Large intestine (tissue), 3 donors: ENCODE measurements around the gene CIROP. TPM values are rescaled to one million over a fixed set of nuclear protein-coding genes. Genes with fewer than 3 reads are reported as not detected.
A peak's percentile ranks its signal among the peaks of the same experiment; 100 is the strongest.

Experiments
- DNase-seq, 2 donors: peaks; one replicate each; pipeline versions ENCODE4 v3.0.0 to v3.0.0-alpha.2; 2013
- H3K27ac ChIP-seq: one replicate; pipeline ENCODE4 v1.5.1; 2013; ENCODE audit warnings: low read length
- H3K27me3 ChIP-seq: 2 replicates; pipeline ENCODE4 v1.6.1; 2013; ENCODE audit warnings: low read length; ENCODE audit not compliant: control insufficient read depth, insufficient read depth
- H3K36me3 ChIP-seq: 2 replicates; pipeline ENCODE4 v1.6.1; 2013; ENCODE audit warnings: low read length; ENCODE audit not compliant: control insufficient read depth, insufficient read depth
- H3K4me1 ChIP-seq: one replicate; pipeline ENCODE4 v1.6.1; 2013; ENCODE audit warnings: low read length; ENCODE audit not compliant: control insufficient read depth, insufficient read depth
- H3K4me3 ChIP-seq: one replicate; pipeline ENCODE4 v1.5.1; 2013; ENCODE audit warnings: low read length
- H3K9me3 ChIP-seq: one replicate; pipeline ENCODE4 v1.6.1; 2013; ENCODE audit warnings: mild to moderate bottlenecking, low read depth, low read length, moderate library complexity; ENCODE audit not compliant: control insufficient read depth
- WGBS: methylation state at CpG from one replicate; pipeline ENCODE4 v1.1.5; 2013; ENCODE audit warnings: low lambda C conversion rate; ENCODE audit not compliant: insufficient coverage; 5-methylcytosine and 5-hydroxymethylcytosine counted together
- polyA plus RNA-seq: library from polyadenylated mRNA; unstranded; fragments of 120-200 nt; gene quantifications from one replicate; pipeline ENCODE4 v1.2.1, GENCODE V29; 2013

CIROP gene
- polyA plus RNA-seq, 1 donor = 0.01 TPM

- peaks cover 44% of the 10 kb centered on the region for H3K36me3 ChIP-seq
- H3K4me3 ChIP-seq = no peak overlapping the region
- H3K4me1 ChIP-seq = no peaks in the 10 kb centered on the region
- no peaks in the 10 kb centered on the region for H3K9me3 ChIP-seq
- DNase-seq = no peak
- H3K27ac ChIP-seq = no peak overlapping the region
- H3K27me3 ChIP-seq = no peaks in the 10 kb centered on the region
- WGBS = no CpG with 5 or more reads among the region's 5 CpGs
Observed at GRCh38 chr14:23131482-23131881, 26.7 kb upstream of the CIROP start.

- H3K27ac ChIP-seq = no peak overlapping the region
- H3K4me1 ChIP-seq = no peaks in the 10 kb centered on the region
- no peaks in the 10 kb centered on the region for H3K27me3 ChIP-seq
- H3K36me3 ChIP-seq = peaks cover 43% of the 10 kb centered on the region
- no CpG with 5 or more reads among the region's 3 CpGs for WGBS
- DNase-seq = no peak
- H3K4me3 ChIP-seq = no peak overlapping the region
- no peaks in the 10 kb centered on the region for H3K9me3 ChIP-seq
Observed at GRCh38 chr14:23130871-23131270, 26.1 kb upstream of the CIROP start.

DNA sequence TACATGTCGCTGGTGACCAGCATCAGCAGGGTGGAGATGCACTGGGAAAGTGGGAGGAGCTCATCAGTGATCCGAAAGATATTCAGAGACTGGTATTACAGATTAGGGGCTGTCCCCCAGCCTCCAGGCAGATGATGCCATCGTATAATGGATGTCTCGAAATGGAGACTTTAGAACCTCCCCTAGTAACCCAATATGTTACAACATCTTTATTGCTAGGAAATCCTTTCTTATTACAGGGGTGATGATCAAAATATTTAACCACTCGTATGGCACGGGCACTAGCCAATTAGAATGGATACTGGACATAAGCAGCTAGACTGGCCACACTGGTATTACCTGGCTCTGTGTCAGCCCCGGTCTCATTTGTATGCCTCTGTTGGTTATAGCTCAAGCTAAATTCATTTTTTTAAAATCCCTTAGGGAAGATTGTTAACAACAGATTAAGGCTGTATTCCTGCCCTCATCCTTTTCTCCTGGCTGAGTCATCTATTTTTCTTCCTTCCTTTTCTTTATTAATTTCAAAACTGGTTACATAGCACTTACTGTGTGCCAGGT lies 25.0 kb upstream of the CIROP start:
- DNase-seq = no peak
- no peaks in the 10 kb centered on the region for H3K4me1 ChIP-seq
- H3K4me3 ChIP-seq = no peak overlapping the region
- H3K9me3 ChIP-seq = no peaks in the 10 kb centered on the region
- H3K27ac ChIP-seq = no peak overlapping the region
- WGBS = 90% methylated on average over 2 of the region's 7 CpGs
- peaks cover 43% of the 10 kb centered on the region for H3K36me3 ChIP-seq
- no peaks in the 10 kb centered on the region for H3K27me3 ChIP-seq

GRCh38 chr14:23128969-23129758 lies 24.4 kb upstream of the CIROP start:
- WGBS = no CpG with 5 or more reads among the region's 7 CpGs
- no peak overlapping the region for H3K27ac ChIP-seq
- no peaks in the 10 kb centered on the region for H3K27me3 ChIP-seq
- no peak for DNase-seq
- H3K4me1 ChIP-seq = no peaks in the 10 kb centered on the region
- peaks cover 43% of the 10 kb centered on the region for H3K36me3 ChIP-seq
- no peaks in the 10 kb centered on the region for H3K9me3 ChIP-seq
- no peak overlapping the region for H3K4me3 ChIP-seq

GRCh38 chr14:23127861-23128260 lies 23.1 kb upstream of the CIROP start:
- H3K36me3 ChIP-seq = peaks cover 43% of the 10 kb centered on the region
- no peak for DNase-seq
- no CpG with 5 or more reads among the region's 3 CpGs for WGBS

DNA sequence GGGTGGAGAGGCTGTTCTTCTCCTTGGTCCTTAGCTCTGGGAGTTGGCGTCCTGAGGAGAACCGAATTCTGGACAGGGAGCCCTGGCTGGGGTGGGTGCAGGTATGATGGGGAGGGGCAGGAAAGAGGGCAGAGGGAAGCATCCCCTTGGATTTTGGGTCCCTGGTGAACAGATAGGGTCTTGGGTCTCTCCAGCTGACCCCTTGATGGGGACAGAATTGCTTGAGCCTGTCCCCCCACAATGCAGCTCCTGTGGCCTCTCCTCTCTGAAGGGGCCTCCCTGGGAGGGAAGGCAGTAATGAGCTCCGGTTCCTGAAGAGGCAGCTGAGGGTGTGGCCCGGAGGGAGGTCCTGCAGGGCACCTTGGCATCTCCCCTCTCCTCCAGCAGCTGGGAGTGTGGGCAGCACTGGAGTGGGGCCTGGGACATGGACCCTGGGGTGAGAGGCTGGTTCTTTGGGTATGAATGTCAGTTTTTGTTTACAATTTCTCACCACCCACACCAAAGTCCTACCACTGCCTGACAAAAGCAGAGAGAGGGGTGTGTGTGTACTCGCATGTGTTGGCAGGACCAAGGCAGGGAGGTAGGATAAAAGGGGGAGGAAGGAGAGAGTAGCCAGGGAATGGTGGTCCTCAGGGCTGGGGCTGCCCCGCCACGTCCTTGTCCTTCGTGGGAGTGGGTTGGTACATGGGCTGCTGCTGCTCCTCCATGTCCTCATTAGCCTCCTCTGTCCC lies 21.9 kb upstream of the CIROP start:
- no peak overlapping the region for H3K4me3 ChIP-seq
- H3K27ac ChIP-seq = no peak overlapping the region
- DNase-seq = no peak
- H3K4me1 ChIP-seq = peaks cover 10% of the 10 kb centered on the region
- H3K9me3 ChIP-seq = no peaks in the 10 kb centered on the region
- no CpG with 5 or more reads among the region's 8 CpGs for WGBS
- H3K36me3 ChIP-seq = peaks cover 43% of the 10 kb centered on the region
- H3K27me3 ChIP-seq = no peaks in the 10 kb centered on the region

More at GRCh38 chr14:23127861-23128260, 23.1 kb upstream of the CIROP start:
- H3K9me3 ChIP-seq = no peaks in the 10 kb centered on the region
- H3K27me3 ChIP-seq = no peaks in the 10 kb centered on the region
- H3K4me3 ChIP-seq = no peak overlapping the region
- peaks cover 2% of the 10 kb centered on the region for H3K4me1 ChIP-seq
- no peak overlapping the region for H3K27ac ChIP-seq

- no peak for DNase-seq
- peaks cover 39% of the 10 kb centered on the region for H3K36me3 ChIP-seq
- no CpG with 5 or more reads among the region's 9 CpGs for WGBS
- peaks cover 13% of the 10 kb centered on the region for H3K4me1 ChIP-seq
- no peak overlapping the region for H3K4me3 ChIP-seq
- no peaks in the 10 kb centered on the region for H3K9me3 ChIP-seq
- no peaks in the 10 kb centered on the region for H3K27me3 ChIP-seq
- H3K27ac ChIP-seq = no peak overlapping the region
Observed at GRCh38 chr14:23125933-23126524, 21.2 kb upstream of the CIROP start.

DNA sequence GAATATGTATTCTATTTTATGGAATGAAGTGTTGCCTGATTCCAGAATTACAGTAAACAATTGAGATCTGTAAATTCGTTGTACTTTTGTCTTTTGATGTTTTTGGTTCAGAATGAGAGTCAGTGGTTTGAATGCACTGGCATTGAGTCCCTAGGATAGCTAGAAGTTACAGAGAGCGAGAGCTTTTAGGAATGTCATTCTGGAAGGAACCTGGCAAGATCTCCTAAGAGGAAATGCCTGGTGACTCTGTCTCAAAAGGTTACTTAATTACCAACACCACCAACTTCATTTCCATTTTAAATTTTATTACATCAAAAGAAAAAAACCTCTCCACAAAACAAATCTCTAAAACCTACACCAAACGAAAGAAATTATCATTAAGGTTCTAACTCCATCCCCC lies 20.2 kb upstream of the CIROP start:
- Histone ChIP-seq H3K27me3 (no peaks in the 10 kb centered on the region), H3K36me3 (peaks cover 35% of the 10 kb centered on the region), H3K4me3 (no peak overlapping the region), H3K9me3 (no peaks in the 10 kb centered on the region), H3K4me1 (peaks cover 15% of the 10 kb centered on the region), H3K27ac (no peak overlapping the region)
- WGBS = 87% methylated on average over 3 of the region's 3 CpGs
- no peak for DNase-seq

- WGBS = no CpG with 5 or more reads among the region's 13 CpGs
- H3K27me3 ChIP-seq = no peaks in the 10 kb centered on the region
- H3K4me3 ChIP-seq = no peak overlapping the region
- H3K27ac ChIP-seq = no peak overlapping the region
- no peaks in the 10 kb centered on the region for H3K9me3 ChIP-seq
- DNase-seq = no peak
- H3K36me3 ChIP-seq = peaks cover 31% of the 10 kb centered on the region
- peaks cover 15% of the 10 kb centered on the region for H3K4me1 ChIP-seq
Observed at GRCh38 chr14:23124337-23124954, 19.7 kb upstream of the CIROP start.

- Histone ChIP-seq H3K27me3 (no peaks in the 10 kb centered on the region), H3K27ac (no peak overlapping the region), H3K4me3 (no peak overlapping the region), H3K4me1 (peaks cover 15% of the 10 kb centered on the region), H3K36me3 (peaks cover 21% of the 10 kb centered on the region), H3K9me3 (no peaks in the 10 kb centered on the region)
- DNase-seq = peak; percentile 41 to 69
- no CpG with 5 or more reads among the region's 8 CpGs for WGBS
Observed at GRCh38 chr14:23123419-23123818, 18.6 kb upstream of the CIROP start.
